HepG2 (cell line): ENCODE data around the gene MCM3. TPM values are rescaled to one million over a fixed set of nuclear protein-coding genes. Genes with fewer than 3 reads are reported as not detected.
A peak's percentile ranks its signal among the peaks of the same experiment; 100 is the strongest.

Experiments used
- ATAC-seq: fragments of 200-7000 bp; cut with Tn5 transposase; 3 replicates; pipeline ENCODE4 v1.9.1; 2020; ENCODE audit warnings: mild to moderate bottlenecking, moderate library complexity
- BruUV-seq: library from RNA; stranded (reverse); fragments of 400-500 nt; replicated peaks from 2 replicates; lab custom pipeline; 2021; lab: Mats Ljungman, UMichigan
- CTCF ChIA-PET: fragments of 300-600 bp; formaldehyde crosslinking; extraction: SDS; loops from one replicate; lab custom pipeline; 2021; ENCODE audit warnings: low total read pairs, inconsistent platforms, low intra/inter-chr PET ratio; lab: Yijun Ruan, JAX
- POLR2A ChIA-PET: fragments of 350-600 bp; sonication (Branson Sonifier 250); formaldehyde crosslinking; loops from one replicate; lab custom pipeline; 2020; ENCODE audit warnings: antibody characterized with exemption, inconsistent platforms; lab: Yijun Ruan, JAX
- DNase-seq: peaks from one replicate; pipeline ENCODE4 v3.0.0-alpha.2; 2015; ENCODE audit warnings: low spot score
- FAIRE-seq: peaks from 3 replicates; lab custom pipeline; 2011; peaks lifted over from hg19 to GRCh38; lab: Jason Lieb, UNC
- H2AFZ ChIP-seq: one replicate; pipeline ENCODE4 v1.6.1; 2011; ENCODE audit warnings: low read length, inconsistent platforms
- H3K27ac ChIP-seq: fragments of 300-600 bp; 3 replicates; pipeline ENCODE4 v1.8.0; 2011; ENCODE audit warnings: mixed run types, mild to moderate bottlenecking, mixed read lengths, low read length, inconsistent platforms; ENCODE audit not compliant: insufficient read depth; ENCODE audit errors: extremely low read length
- H3K27me3 ChIP-seq, 2 experiments: fragments of 200-600 bp in 1 of 2; 2 replicates in 1 of 2; 3 replicates in 1 of 2; pipeline versions ENCODE4 v1.6.0 to v1.8.0; 2011; ENCODE audit warnings: low read length in 2 of 2, mild to moderate bottlenecking in 2 of 2, moderate library complexity in 2 of 2, inconsistent platforms in 1 of 2; ENCODE audit not compliant: insufficient read depth in 2 of 2, control insufficient read depth in 1 of 2
- H3K36me3 ChIP-seq, 2 experiments: fragments of 200-600 bp in 1 of 2; replicated peaks in 1 of 2; 2 replicates in 1 of 2; 3 replicates in 1 of 2; pipeline versions ENCODE4 v1.5.1 to v1.8.0; 2011; ENCODE audit warnings: low read length in 2 of 2, inconsistent platforms in 1 of 2; ENCODE audit not compliant: insufficient read depth in 2 of 2, control insufficient read depth in 1 of 2
- H3K4me1 ChIP-seq: 2 replicates; pipeline ENCODE4 v1.5.1; 2012; ENCODE audit warnings: low read length, inconsistent platforms; ENCODE audit not compliant: insufficient read depth
- H3K4me2 ChIP-seq: 2 replicates; pipeline ENCODE4 v1.6.0; 2011; ENCODE audit warnings: low read depth, low read length, inconsistent platforms
- H3K4me3 ChIP-seq, 3 experiments: fragments of 200-600 bp in 1 of 3; sonication (generic), shearing (Covaris generic) in 1 of 3; replicated peaks in 1 of 3; 2 replicates each; pipeline ENCODE4 v1.5.1; 2011 to 2016; ENCODE audit warnings: low read length in 3 of 3, inconsistent platforms in 2 of 3, low read depth in 2 of 3, mild to moderate bottlenecking in 2 of 3, control low read depth in 1 of 3, mixed read lengths in 1 of 3; ENCODE audit not compliant: insufficient read depth in 1 of 3
- H3K79me2 ChIP-seq: one replicate; pipeline ENCODE4 v1.6.1; 2011; ENCODE audit warnings: low read length, inconsistent platforms; ENCODE audit not compliant: insufficient read depth
- H3K9ac ChIP-seq: 2 replicates; pipeline ENCODE4 v1.6.0; 2011; ENCODE audit warnings: mild to moderate bottlenecking, low read depth, low read length, inconsistent platforms; ENCODE audit not compliant: insufficient read depth
- H3K9me3 ChIP-seq: 2 replicates; pipeline ENCODE4 v1.5.1; 2012; ENCODE audit warnings: mild to moderate bottlenecking, low read length
- H4K20me1 ChIP-seq: 2 replicates; pipeline ENCODE4 v1.6.0; 2011; ENCODE audit warnings: inconsistent platforms, mild to moderate bottlenecking, low read length, moderate library complexity; ENCODE audit not compliant: insufficient read depth
- BORCS8-MEF2B ChIP-seq: sonication (generic); formaldehyde crosslinking; IDR thresholded peaks from 2 replicates; pipeline ENCODE4 v1.8.0; 2022; ENCODE audit warnings: mild to moderate bottlenecking, missing genetic modification reagents
- MAF1 ChIP-seq: sonication (generic); formaldehyde crosslinking; IDR thresholded peaks from 2 replicates; pipeline ENCODE4 v1.5.0; 2020; ENCODE audit warnings: missing genetic modification reagents, borderline replicate concordance
- MEF2D ChIP-seq: sonication (generic); formaldehyde crosslinking; IDR thresholded peaks from 2 replicates; pipeline ENCODE4 v1.5.1; 2020; ENCODE audit warnings: mild to moderate bottlenecking, missing genetic modification reagents
- SMYD3 ChIP-seq: sonication (generic); formaldehyde crosslinking; IDR thresholded peaks from 2 replicates; pipeline ENCODE4 v1.8.1; 2023; ENCODE audit warnings: mild to moderate bottlenecking, missing genetic modification reagents
- THAP11 ChIP-seq: IDR thresholded peaks from 2 replicates; pipeline ENCODE4 v1.6.1; 2016; ENCODE audit warnings: missing biosample characterization, missing genetic modification reagents
- ZFX ChIP-seq: sonication (generic); formaldehyde crosslinking; IDR thresholded peaks from 2 replicates; pipeline ENCODE4 v1.4.0; 2020; ENCODE audit warnings: mild to moderate bottlenecking, low read depth, missing genetic modification reagents, moderate library complexity
- ZMYM4 ChIP-seq: sonication (generic); formaldehyde crosslinking; IDR thresholded peaks from 2 replicates; pipeline ENCODE4 v1.8.1; 2023; ENCODE audit warnings: mild to moderate bottlenecking, missing genetic modification reagents
- ZNF572 ChIP-seq: sonication (generic); formaldehyde crosslinking; IDR thresholded peaks from 2 replicates; pipeline ENCODE4 v1.5.1; 2020; ENCODE audit warnings: mild to moderate bottlenecking, missing genetic modification reagents
- WGBS: methylation state at CpG from one replicate; pipeline ENCODE4 v1.1.6; 2017; ENCODE audit warnings: low lambda C conversion rate; 5-methylcytosine and 5-hydroxymethylcytosine counted together
- in situ Hi-C: cut with HindIII; loops from 2 replicates; pipeline ENCODE4 v1.10.0; 2017; ENCODE audit warnings: low pct_unique_long_range_greater_than_20kb; ENCODE audit not compliant: extremely low pct_ligation_motif_present
- intact Hi-C: fragments of 100-400 bp; cut with micrococcal nuclease; formaldehyde crosslinking; loops from one replicate; pipeline ENCODE4 v1.10.0; 2022; ENCODE audit not compliant: unreplicated experiment
- polyA plus RNA-seq, 8 experiments: library from polyadenylated mRNA; depleted of rRNA in 3 of 8; stranded (reverse) in 7 of 8; unstranded in 1 of 8; fragments of >200 nt; fragmentation: Illumina TruSeq in 4 of 8; extraction: Trizol in 4 of 8; gene quantifications; 2 replicates each; pipeline versions ENCODE4 v1.2.1 to v1.2.3, GENCODE V29; 2011 to 2016; ENCODE audit warnings: low read depth in 4 of 8, missing spikeins in 1 of 8, mixed read lengths in 1 of 8; ENCODE audit not compliant: insufficient read depth in 1 of 8
- total RNA-seq, 5 experiments: library from RNA; depleted of rRNA; stranded (reverse); fragments of >200 nt; fragmentation: Illumina TruSeq; extraction: Trizol; gene quantifications; 2 replicates each; pipeline ENCODE4 v1.2.3, GENCODE V29; 2016; ENCODE audit warnings: low read depth in 1 of 5
- TF ChIP-seq, protein P1 (sequence below): sonication (generic); formaldehyde crosslinking; IDR thresholded peaks from 2 replicates; pipeline ENCODE4 v1.8.1; 2022; ENCODE audit warnings: low read depth, mild to moderate bottlenecking, missing genetic modification reagents
- TF ChIP-seq, protein P2 (sequence below): sonication (generic); formaldehyde crosslinking; IDR thresholded peaks from 2 replicates; pipeline ENCODE4 v1.5.0; 2020; ENCODE audit warnings: mild to moderate bottlenecking, missing genetic modification reagents, moderate library complexity
- TF ChIP-seq, protein P3 (sequence below): sonication (generic); formaldehyde crosslinking; IDR thresholded peaks from 2 replicates; pipeline ENCODE4 v1.8.1; 2023; ENCODE audit warnings: mild to moderate bottlenecking, missing genetic modification reagents

MCM3 gene
- total and polyA plus RNA-seq, 2 of the 13 experiments (the other 11 are each of a cell fraction or from before 2014, with no cell fraction given) = 164 to 288 TPM

DNA sequence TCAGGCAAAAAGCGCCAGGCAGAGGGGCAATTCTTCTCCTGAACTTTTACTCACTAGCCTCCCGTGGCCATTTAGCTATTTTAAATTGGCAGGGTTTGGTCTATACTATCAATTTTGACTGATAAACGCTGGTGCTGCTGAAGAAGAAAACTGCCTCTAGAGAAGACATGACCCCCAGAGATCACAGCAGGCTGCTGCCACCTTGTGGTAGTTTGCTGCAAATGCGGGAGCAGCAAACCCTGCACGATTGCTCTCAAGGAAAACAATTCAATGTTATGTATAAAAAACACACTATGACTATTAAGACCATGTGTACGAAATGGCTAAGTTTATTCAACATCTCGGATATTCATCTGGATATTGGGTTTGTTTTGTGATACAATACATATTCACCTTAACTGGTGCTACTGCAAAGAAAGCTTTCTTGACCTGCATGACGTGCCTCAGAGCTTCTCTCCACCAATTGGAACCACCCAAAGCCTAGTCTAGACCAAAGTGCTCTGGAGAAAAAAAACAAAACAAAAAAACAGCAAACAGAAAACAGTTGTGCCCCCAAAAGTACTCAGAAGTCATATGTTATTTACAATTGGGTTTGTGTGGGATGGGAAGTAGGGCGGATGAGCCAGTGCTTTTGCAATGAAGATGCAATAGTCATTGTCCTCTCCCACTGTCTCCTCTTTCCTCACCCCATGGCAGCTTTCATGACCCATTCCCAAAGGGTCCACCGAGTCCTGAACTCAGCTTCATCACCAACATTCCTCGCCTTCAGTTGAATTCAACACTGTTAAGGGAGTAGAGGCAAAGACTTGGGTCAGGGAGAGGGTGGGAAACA, 20.6 kb downstream of the MCM3 start:
- Histone ChIP-seq H2AFZ (no peak overlapping the region), H3K9me3 (no peaks in the 10 kb centered on the region), H3K36me3 (peaks cover 33 to 67% of the 10 kb centered on the region in 2 experiments), H3K27ac (no peak overlapping the region), H3K4me2 (no peak overlapping the region), H3K9ac (no peak overlapping the region), H3K4me3 (no peak overlapping the region), H3K4me1 (no peaks in the 10 kb centered on the region), H3K79me2 (no peaks in the 10 kb centered on the region), H3K27me3 (no peaks in the 10 kb centered on the region), H4K20me1 (no peaks in the 10 kb centered on the region)
- intact Hi-C loops (loop anchor here (1.0 to 10.0 kb wide), 4 partner anchors 30 to 179 kb away; partner anchors contain the start of gene PKHD1), in situ Hi-C loops (loop anchor here (5.0 kb wide), 1 partner anchor 102 kb away; no protein-coding TSS in a partner anchor)
- ATAC-seq (peak; percentile 71), FAIRE-seq (peak; percentile 84), DNase-seq (peak; percentile 64)
- POLR2A ChIA-PET = no interaction called here
- 54% methylated on average over 11 of the region's 11 CpGs for WGBS
- CTCF ChIA-PET = interaction anchor here (0.7 to 3.1 kb wide), 6 partner anchors 23 to 176 kb away, joined by 3 to 52 read pairs (median 4); partner anchors contain the start of gene PKHD1
- TSS peak; percentile 18 for BruUV-seq
- TF ChIP-seq, protein P1, sequence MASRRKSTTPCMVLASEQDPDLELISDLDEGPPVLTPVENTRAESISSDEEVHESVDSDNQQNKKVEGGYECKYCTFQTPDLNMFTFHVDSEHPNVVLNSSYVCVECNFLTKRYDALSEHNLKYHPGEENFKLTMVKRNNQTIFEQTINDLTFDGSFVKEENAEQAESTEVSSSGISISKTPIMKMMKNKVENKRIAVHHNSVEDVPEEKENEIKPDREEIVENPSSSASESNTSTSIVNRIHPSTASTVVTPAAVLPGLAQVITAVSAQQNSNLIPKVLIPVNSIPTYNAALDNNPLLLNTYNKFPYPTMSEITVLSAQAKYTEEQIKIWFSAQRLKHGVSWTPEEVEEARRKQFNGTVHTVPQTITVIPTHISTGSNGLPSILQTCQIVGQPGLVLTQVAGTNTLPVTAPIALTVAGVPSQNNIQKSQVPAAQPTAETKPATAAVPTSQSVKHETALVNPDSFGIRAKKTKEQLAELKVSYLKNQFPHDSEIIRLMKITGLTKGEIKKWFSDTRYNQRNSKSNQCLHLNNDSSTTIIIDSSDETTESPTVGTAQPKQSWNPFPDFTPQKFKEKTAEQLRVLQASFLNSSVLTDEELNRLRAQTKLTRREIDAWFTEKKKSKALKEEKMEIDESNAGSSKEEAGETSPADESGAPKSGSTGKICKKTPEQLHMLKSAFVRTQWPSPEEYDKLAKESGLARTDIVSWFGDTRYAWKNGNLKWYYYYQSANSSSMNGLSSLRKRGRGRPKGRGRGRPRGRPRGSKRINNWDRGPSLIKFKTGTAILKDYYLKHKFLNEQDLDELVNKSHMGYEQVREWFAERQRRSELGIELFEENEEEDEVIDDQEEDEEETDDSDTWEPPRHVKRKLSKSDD (CRISPR knock-in tag) = no peak
- TF ChIP-seq ZMYM4 (CRISPR knock-in tag) (0 out of 2 replicates have a peak, but pooled peaks have one; percentile 20), ZNF572 (0 out of 2 replicates have a peak, but pooled peaks have one; percentile 73), BORCS8-MEF2B (CRISPR knock-in tag) (0 out of 2 replicates have a peak, but pooled peaks have one; percentile 30), ZFX (CRISPR knock-in tag) (no peak), MAF1 (no peak), SMYD3 (CRISPR knock-in tag) (0 out of 2 replicates have a peak, but pooled peaks have one; percentile 38), MEF2D (CRISPR knock-in tag) (0 out of 2 replicates have a peak, but pooled peaks have one; percentile 24), THAP11 (CRISPR knock-in tag) (0 out of 2 replicates have a peak, but pooled peaks have one; percentile 31)
- TF ChIP-seq, protein P2, sequence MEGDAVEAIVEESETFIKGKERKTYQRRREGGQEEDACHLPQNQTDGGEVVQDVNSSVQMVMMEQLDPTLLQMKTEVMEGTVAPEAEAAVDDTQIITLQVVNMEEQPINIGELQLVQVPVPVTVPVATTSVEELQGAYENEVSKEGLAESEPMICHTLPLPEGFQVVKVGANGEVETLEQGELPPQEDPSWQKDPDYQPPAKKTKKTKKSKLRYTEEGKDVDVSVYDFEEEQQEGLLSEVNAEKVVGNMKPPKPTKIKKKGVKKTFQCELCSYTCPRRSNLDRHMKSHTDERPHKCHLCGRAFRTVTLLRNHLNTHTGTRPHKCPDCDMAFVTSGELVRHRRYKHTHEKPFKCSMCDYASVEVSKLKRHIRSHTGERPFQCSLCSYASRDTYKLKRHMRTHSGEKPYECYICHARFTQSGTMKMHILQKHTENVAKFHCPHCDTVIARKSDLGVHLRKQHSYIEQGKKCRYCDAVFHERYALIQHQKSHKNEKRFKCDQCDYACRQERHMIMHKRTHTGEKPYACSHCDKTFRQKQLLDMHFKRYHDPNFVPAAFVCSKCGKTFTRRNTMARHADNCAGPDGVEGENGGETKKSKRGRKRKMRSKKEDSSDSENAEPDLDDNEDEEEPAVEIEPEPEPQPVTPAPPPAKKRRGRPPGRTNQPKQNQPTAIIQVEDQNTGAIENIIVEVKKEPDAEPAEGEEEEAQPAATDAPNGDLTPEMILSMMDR = peak; percentile 94
- TF ChIP-seq, protein P3, sequence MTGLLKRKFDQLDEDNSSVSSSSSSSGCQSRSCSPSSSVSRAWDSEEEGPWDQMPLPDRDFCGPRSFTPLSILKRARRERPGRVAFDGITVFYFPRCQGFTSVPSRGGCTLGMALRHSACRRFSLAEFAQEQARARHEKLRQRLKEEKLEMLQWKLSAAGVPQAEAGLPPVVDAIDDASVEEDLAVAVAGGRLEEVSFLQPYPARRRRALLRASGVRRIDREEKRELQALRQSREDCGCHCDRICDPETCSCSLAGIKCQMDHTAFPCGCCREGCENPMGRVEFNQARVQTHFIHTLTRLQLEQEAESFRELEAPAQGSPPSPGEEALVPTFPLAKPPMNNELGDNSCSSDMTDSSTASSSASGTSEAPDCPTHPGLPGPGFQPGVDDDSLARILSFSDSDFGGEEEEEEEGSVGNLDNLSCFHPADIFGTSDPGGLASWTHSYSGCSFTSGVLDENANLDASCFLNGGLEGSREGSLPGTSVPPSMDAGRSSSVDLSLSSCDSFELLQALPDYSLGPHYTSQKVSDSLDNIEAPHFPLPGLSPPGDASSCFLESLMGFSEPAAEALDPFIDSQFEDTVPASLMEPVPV (CRISPR knock-in tag) = 0 out of 2 replicates have a peak, but pooled peaks have one; percentile 43
